IMR-90 (cell line): ENCODE data around the gene HS3ST5. TPM values are rescaled to one million over a fixed set of nuclear protein-coding genes. Genes with fewer than 3 reads are reported as not detected.

Experiments used
- ATAC-seq: fragments of 200-7000 bp; cut with Tn5 transposase; 2 replicates; pipeline ENCODE4 v1.9.1; 2020; ENCODE audit warnings: low read depth, mild to moderate bottlenecking, moderate library complexity
- BruUV-seq: library from RNA; stranded (reverse); fragments of 400-500 nt; replicated peaks from 2 replicates; lab custom pipeline; 2021; lab: Mats Ljungman, UMichigan
- CTCF ChIA-PET: fragments of 300-600 bp; formaldehyde crosslinking; extraction: SDS; loops from one replicate; lab custom pipeline; 2021; ENCODE audit warnings: antibody characterized with exemption; lab: Yijun Ruan, JAX
- POLR2A ChIA-PET: fragments of 300-600 bp; sonication (Branson Sonifier 250); formaldehyde crosslinking; loops from one replicate; lab custom pipeline; 2022; ENCODE audit warnings: antibody characterized with exemption; ENCODE audit not compliant: unreplicated experiment; lab: Charles Lee
- DNase-seq: peaks from one replicate; pipeline ENCODE4 v3.0.0; 2013
- H2AFZ ChIP-seq: replicated peaks from 2 replicates; pipeline ENCODE3; 2013; ENCODE audit warnings: low read length, mild to moderate bottlenecking; ENCODE audit not compliant: poor library complexity
- H2AK5ac ChIP-seq: 2 replicates; pipeline ENCODE4 v1.6.1; 2013; ENCODE audit warnings: low read depth, low read length, inconsistent platforms
- H2AK9ac ChIP-seq: replicated peaks from 2 replicates; pipeline ENCODE3; 2013; ENCODE audit warnings: mild to moderate bottlenecking, low read depth, low read length, moderate library complexity; ENCODE audit not compliant: poor library complexity
- H2BK120ac ChIP-seq: 2 replicates; pipeline ENCODE4 v1.6.1; 2013; ENCODE audit warnings: low read depth, low read length, inconsistent platforms
- H2BK15ac ChIP-seq: 3 replicates; pipeline ENCODE4 v1.6.1; 2013; ENCODE audit warnings: low read depth, low read length, inconsistent platforms
- H2BK20ac ChIP-seq: 2 replicates; pipeline ENCODE4 v1.6.1; 2013; ENCODE audit warnings: low read depth, mild to moderate bottlenecking, inconsistent platforms, low read length, moderate library complexity
- H2BK5ac ChIP-seq: 2 replicates; pipeline ENCODE4 v1.6.1; 2013; ENCODE audit warnings: mild to moderate bottlenecking, low read depth, low read length, inconsistent platforms; ENCODE audit not compliant: poor library complexity, severe bottlenecking
- H3K14ac ChIP-seq: replicated peaks from 2 replicates; pipeline ENCODE4 v1.6.1; 2013; ENCODE audit warnings: low read depth, low read length, inconsistent platforms
- H3K18ac ChIP-seq: 2 replicates; pipeline ENCODE4 v1.6.1; 2013; ENCODE audit warnings: low read depth, low read length, control low read depth
- H3K23ac ChIP-seq: 2 replicates; pipeline ENCODE4 v1.6.1; 2013; ENCODE audit warnings: low read depth, low read length, inconsistent platforms
- H3K27ac ChIP-seq: 2 replicates; pipeline ENCODE4 v1.5.1; 2013; ENCODE audit warnings: mild to moderate bottlenecking, control low read depth, low read length; ENCODE audit not compliant: insufficient read depth
- H3K27me3 ChIP-seq: 2 replicates; pipeline ENCODE4 v1.6.1; 2013; ENCODE audit warnings: low read length; ENCODE audit not compliant: control insufficient read depth, insufficient read depth
- H3K36me3 ChIP-seq: 2 replicates; pipeline ENCODE4 v1.6.1; 2013; ENCODE audit warnings: low read length, mixed read lengths; ENCODE audit not compliant: control insufficient read depth, insufficient read depth
- H3K4ac ChIP-seq: 2 replicates; pipeline ENCODE4 v1.6.1; 2013; ENCODE audit warnings: low read depth, low read length, inconsistent platforms
- H3K4me1 ChIP-seq: 2 replicates; pipeline ENCODE4 v1.6.1; 2013; ENCODE audit warnings: low read length, mixed read lengths; ENCODE audit not compliant: control insufficient read depth, insufficient read depth
- H3K4me2 ChIP-seq: 2 replicates; pipeline ENCODE4 v1.6.1; 2013; ENCODE audit warnings: low read depth, mild to moderate bottlenecking, control low read depth, low read length, moderate library complexity
- H3K4me3 ChIP-seq: 2 replicates; pipeline ENCODE4 v1.5.1; 2013; ENCODE audit warnings: low read depth, mild to moderate bottlenecking, control low read depth, low read length, moderate library complexity; ENCODE audit not compliant: insufficient read depth
- H3K56ac ChIP-seq: 2 replicates; pipeline ENCODE4 v1.6.1; 2013; ENCODE audit warnings: low read length, inconsistent platforms; ENCODE audit not compliant: insufficient read depth; ENCODE audit errors: extremely low read depth
- H3K79me1 ChIP-seq, 2 experiments: 2 replicates each; pipeline ENCODE4 v1.6.1; 2013; ENCODE audit warnings: low read length in 2 of 2, inconsistent platforms in 1 of 2, low read depth in 1 of 2
- H3K9ac ChIP-seq: 2 replicates; pipeline ENCODE4 v1.6.1; 2013; ENCODE audit warnings: low read depth, low read length, control low read depth
- H3K9me1 ChIP-seq: 2 replicates; pipeline ENCODE4 v1.6.1; 2013; ENCODE audit warnings: low read length, inconsistent platforms; ENCODE audit not compliant: insufficient read depth
- H3K9me3 ChIP-seq: 2 replicates; pipeline ENCODE4 v1.6.1; 2013; ENCODE audit warnings: low read length; ENCODE audit not compliant: control insufficient read depth, insufficient read depth
- H4K20me1 ChIP-seq: 2 replicates; pipeline ENCODE4 v1.6.1; 2013; ENCODE audit warnings: low read length, inconsistent platforms; ENCODE audit not compliant: insufficient read depth
- H4K5ac ChIP-seq: 2 replicates; pipeline ENCODE4 v1.6.1; 2013; ENCODE audit warnings: mild to moderate bottlenecking, low read depth, low read length, control low read depth
- H4K8ac ChIP-seq, 2 experiments: 2 replicates each; pipeline ENCODE4 v1.6.1; 2013; ENCODE audit warnings: low read depth in 2 of 2, low read length in 2 of 2, control low read depth in 1 of 2, inconsistent platforms in 1 of 2
- H4K91ac ChIP-seq: 2 replicates; pipeline ENCODE4 v1.6.1; 2013; ENCODE audit warnings: low read depth, low read length, inconsistent platforms; ENCODE audit not compliant: insufficient read depth
- CHD1 ChIP-seq: IDR thresholded peaks from 2 replicates; pipeline ENCODE4 v1.6.1; 2012; ENCODE audit warnings: low read depth, low read length, improper control_type of control experiment
- ELK1 ChIP-seq: fragments of 150-350 bp; IDR thresholded peaks from 2 replicates; pipeline ENCODE4 v1.6.1; 2016; ENCODE audit warnings: low read depth, mild to moderate bottlenecking, low read length, moderate library complexity, borderline replicate concordance
- MAFK ChIP-seq: IDR thresholded peaks from 2 replicates; pipeline ENCODE4 v1.6.1; 2012; ENCODE audit warnings: low read depth, low read length, improper control_type of control experiment
- MXI1 ChIP-seq: IDR thresholded peaks from 2 replicates; pipeline ENCODE4 v1.6.1; 2012; ENCODE audit warnings: low read depth, mild to moderate bottlenecking, low read length, moderate library complexity, borderline replicate concordance
- NFE2L2 ChIP-seq: fragments of 150-350 bp; IDR thresholded peaks from 2 replicates; pipeline ENCODE4 v1.6.1; 2016; ENCODE audit warnings: low read depth, mild to moderate bottlenecking, low read length
- RAD21 ChIP-seq: IDR thresholded peaks from 2 replicates; pipeline ENCODE4 v1.6.1; 2012; ENCODE audit warnings: low read length, improper control_type of control experiment
- RCOR1 ChIP-seq: IDR thresholded peaks from 2 replicates; pipeline ENCODE4 v1.6.1; 2012; ENCODE audit warnings: mild to moderate bottlenecking, low read length, improper control_type of control experiment; ENCODE audit not compliant: insufficient replicate concordance
- RFX5 ChIP-seq: IDR thresholded peaks from 2 replicates; pipeline ENCODE4 v1.8.0; 2012; ENCODE audit warnings: low read depth, mild to moderate bottlenecking, low read length, moderate library complexity
- dilution Hi-C: fragments of 300-500 bp; cut with HindIII; formaldehyde crosslinking; loops from one replicate; pipeline ENCODE4 v1.14.3; 2018; ENCODE audit warnings: low sequenced_read_pairs; ENCODE audit not compliant: unreplicated experiment
- in situ Hi-C: fragments of 300-500 bp; cut with MboI; formaldehyde crosslinking; loops from 3 replicates; pipeline ENCODE4 v1.14.3; 2019; ENCODE audit warnings: low sequenced_read_pairs, inconsistent platforms, mixed read lengths
- intact Hi-C: fragments of 100-400 bp; cut with micrococcal nuclease; formaldehyde crosslinking; loops from 2 replicates; pipeline ENCODE4 v1.10.0; 2022
- polyA plus RNA-seq, 3 experiments: library from polyadenylated mRNA; depleted of rRNA; stranded (reverse); fragments of >200 nt; gene quantifications; 2 replicates each; pipeline ENCODE4 v1.2.3, GENCODE V29; 2012; ENCODE audit warnings: low replicate concordance in 1 of 3
- total RNA-seq: library from RNA; depleted of rRNA; stranded (reverse); fragments of >200 nt; gene quantifications from 2 replicates; pipeline ENCODE4 v1.2.3, GENCODE V29; 2012

The HS3ST5 gene
- total and polyA plus RNA-seq, 2 of the 4 experiments (the other 2 are of a cell fraction), result not detected

- POLR2A ChIA-PET, result no interaction called here
- Histone ChIP-seq H2AK5ac (no peak overlapping the region), H3K27me3 (no peaks in the 10 kb centered on the region), H3K27ac (no peak overlapping the region), H2BK15ac (no peak overlapping the region), H4K20me1 (no peaks in the 10 kb centered on the region), H3K9ac (no peak overlapping the region), H3K4me3 (no peak overlapping the region), H4K91ac (no peak overlapping the region), H3K23ac (no peak overlapping the region), H3K4ac (no peak overlapping the region), H3K9me3 (no peaks in the 10 kb centered on the region), H3K79me1 (no peaks in the 10 kb centered on the region), H4K5ac (no peak overlapping the region), H3K36me3 (no peaks in the 10 kb centered on the region), H2BK20ac (no peak overlapping the region), H3K4me1 (no peaks in the 10 kb centered on the region), H3K4me2 (no peak overlapping the region), H4K8ac (no peak overlapping the region), H2AFZ (no peak overlapping the region), H2BK120ac (no peak overlapping the region), H2BK5ac (no peak overlapping the region), H3K14ac (no peak overlapping the region), H3K9me1 (no peaks in the 10 kb centered on the region), H3K56ac (no peak overlapping the region), H2AK9ac (no peak overlapping the region), H3K18ac (no peak overlapping the region)
- CTCF ChIA-PET, result no interaction called here
- TF ChIP-seq ELK1, result no peak
- TF ChIP-seq RAD21, result no peak
- no peak for TF ChIP-seq NFE2L2
- TF ChIP-seq RFX5, result no peak
- no peak for TF ChIP-seq RCOR1
- TF ChIP-seq MAFK, result peak; percentile 87
- TF ChIP-seq CHD1, result no peak
- TF ChIP-seq MXI1, result no peak
- no TSS peak for BruUV-seq
- dilution Hi-C loops, result no loop called here
- DNase-seq, result no peak
- no peak for ATAC-seq
- in situ Hi-C loops, result no loop called here
- intact Hi-C loops, result no loop called here
Observed at GRCh38 chr6:114271405-114271804, 71.4 kb downstream of the HS3ST5 start.
